IPS-NIHi7 (cell line): Measurements from ENCODE around the gene DNAJA1.
"Not testable (repeated sequence)": the region's sequence is repeated elsewhere in the genome, so short reads cannot be mapped to it uniquely, and the experiment has no call there.

ENCODE experiments used
- DNase-seq: peaks from one replicate; pipeline ENCODE4 v3.0.0; 2012; ENCODE audit warnings: mixed read lengths; ENCODE audit errors: extremely low spot score

Gene DNAJA1

GRCh38 chr9:33081128-33081851, 56.2 kb downstream of the DNAJA1 start:
- DNase-seq: peak; percentile 85

DNA sequence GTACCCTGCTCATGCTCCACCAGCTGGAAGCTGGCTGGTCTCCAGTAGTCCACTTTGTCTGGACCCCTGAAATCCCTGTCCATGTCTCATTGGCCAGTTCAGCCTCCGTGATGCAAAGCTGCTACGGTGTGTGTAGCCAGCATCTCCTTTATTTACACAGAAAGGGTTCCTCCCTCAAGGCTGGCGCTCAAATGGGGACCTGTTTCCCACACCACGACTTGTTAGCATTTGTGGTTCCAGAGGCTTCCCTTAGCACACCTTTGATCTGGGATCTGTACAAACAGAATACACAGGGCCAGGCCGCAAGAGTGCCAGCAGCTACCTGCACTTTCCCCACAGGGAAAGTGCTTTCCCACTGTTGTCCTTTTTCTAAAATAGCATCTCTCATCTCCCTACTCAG, 57.1 kb downstream of the DNAJA1 start:
- DNase-seq: no peak

DNA sequence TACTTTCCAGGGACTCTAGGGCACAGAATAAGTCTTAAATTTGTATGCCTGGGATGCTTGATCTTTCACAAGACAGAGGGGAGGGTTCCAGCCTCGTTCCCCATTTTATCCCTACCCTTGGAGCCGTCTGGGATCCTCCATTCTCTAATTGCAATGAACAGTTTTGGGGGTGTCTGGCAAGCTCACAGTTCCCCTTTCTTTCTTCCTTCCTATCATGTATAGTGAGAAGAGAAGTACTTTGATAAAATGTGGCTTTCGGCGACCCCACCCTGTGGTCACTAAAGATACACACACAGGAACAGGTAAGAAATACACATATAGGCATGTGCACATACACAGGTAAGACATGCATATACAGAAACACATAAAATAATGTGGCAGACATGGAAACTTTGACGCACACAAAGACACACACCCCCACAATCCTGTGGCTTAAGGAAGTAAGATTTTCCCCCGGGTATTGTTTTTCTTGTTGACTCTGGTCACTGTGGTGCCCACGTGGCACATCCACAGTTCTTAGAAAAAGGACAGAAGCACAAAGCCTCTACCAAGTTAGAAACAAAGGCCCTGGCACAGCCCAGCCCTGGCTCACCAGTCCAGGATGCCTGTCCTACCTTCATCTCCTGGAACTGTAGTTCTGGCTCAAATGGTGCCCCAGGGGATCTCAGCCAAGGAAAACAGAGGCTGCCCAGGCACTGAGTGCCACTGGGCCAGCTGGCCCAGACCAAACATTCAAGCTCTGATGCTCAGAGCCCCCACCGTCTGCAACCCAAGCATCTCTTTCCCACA, 57.7 kb downstream of the DNAJA1 start:
- DNase-seq: no peak

DNA sequence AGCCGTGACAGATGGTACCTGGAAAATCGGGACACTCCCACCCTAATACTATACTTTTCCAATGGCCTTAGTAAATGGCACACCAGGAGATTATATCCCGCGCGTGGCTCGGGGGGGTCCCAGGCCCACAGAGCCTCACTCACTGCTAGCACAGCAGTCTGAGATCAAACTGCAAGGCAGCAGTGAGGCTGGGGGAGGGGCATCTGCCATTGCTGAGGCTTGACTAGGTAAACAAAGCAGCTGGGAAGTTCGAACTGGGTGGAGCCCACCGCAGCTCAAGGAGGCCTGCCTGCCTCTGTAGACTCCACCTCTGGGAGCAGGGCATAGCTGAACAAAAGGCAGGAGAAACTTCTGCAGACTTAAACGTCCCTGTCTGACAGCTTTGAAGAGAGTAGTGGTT, 60.6 kb downstream of the DNAJA1 start:
- DNase-seq: not testable (repeated sequence)
